ENCODE data around the gene GPHN.

Gene GPHN

GRCh38 chr14:66603945-66604344 lies 96.0 kb downstream of the GPHN start:
- no peak overlapping the region for H3K4me3 ChIP-seq (ENCODE audit: low read depth, low read length)
- no peak for DNase-seq (ENCODE audit: low read depth)
- TF ChIP-seq MAX (IDR thresholded peaks at IDR 0.05; ENCODE audit: low read depth, low read length) (no peak), POLR2A (IDR thresholded peaks at IDR 0.05; ENCODE audit: extremely low read depth, insufficient read length) (no peak), MYC (IDR thresholded peaks at IDR 0.05; ENCODE audit: low read depth, low read length) (no peak), CTCF (IDR thresholded peaks at IDR 0.05; ENCODE audit: low read depth, low read length) (no peak)

- no peak overlapping the region for H3K4me3 ChIP-seq (ENCODE audit: low read depth, low read length)
- TF ChIP-seq CTCF (IDR thresholded peaks at IDR 0.05; ENCODE audit: low read depth, low read length) (no peak), MYC (IDR thresholded peaks at IDR 0.05; ENCODE audit: low read depth, low read length) (no peak), POLR2A (IDR thresholded peaks at IDR 0.05; ENCODE audit: extremely low read depth, insufficient read length) (no peak), MAX (IDR thresholded peaks at IDR 0.05; ENCODE audit: low read depth, low read length) (no peak)
- DNase-seq (ENCODE audit: low read depth) = no peak
Measured at GRCh38 chr14:66606826-66607225, 98.9 kb downstream of the GPHN start.

GRCh38 chr14:66610154-66610563 lies 102.2 kb downstream of the GPHN start:
- peak; percentile 37 for DNase-seq (ENCODE audit: low read depth)
- no peak overlapping the region for H3K4me3 ChIP-seq (ENCODE audit: low read depth, low read length)
- TF ChIP-seq CTCF (IDR thresholded peaks at IDR 0.05; ENCODE audit: low read depth, low read length) = peak; percentile 26
- no peak for TF ChIP-seq MYC (IDR thresholded peaks at IDR 0.05; ENCODE audit: low read depth, low read length)

GRCh38 chr14:66613344-66613743 lies 105.4 kb downstream of the GPHN start:
- DNase-seq (ENCODE audit: low read depth) = no peak
- no peak overlapping the region for H3K4me3 ChIP-seq (ENCODE audit: low read depth, low read length)
- TF ChIP-seq MYC (IDR thresholded peaks at IDR 0.05; ENCODE audit: low read depth, low read length) (no peak), MAX (IDR thresholded peaks at IDR 0.05; ENCODE audit: low read depth, low read length) (no peak), POLR2A (IDR thresholded peaks at IDR 0.05; ENCODE audit: extremely low read depth, insufficient read length) (no peak), CTCF (IDR thresholded peaks at IDR 0.05; ENCODE audit: low read depth, low read length) (no peak)

GRCh38 chr14:66619952-66620351 lies 112.0 kb downstream of the GPHN start:
- no peak overlapping the region for H3K4me3 ChIP-seq (ENCODE audit: low read depth, low read length)
- DNase-seq (ENCODE audit: low read depth) = no peak
- TF ChIP-seq MAX (IDR thresholded peaks at IDR 0.05; ENCODE audit: low read depth, low read length) (no peak), CTCF (IDR thresholded peaks at IDR 0.05; ENCODE audit: low read depth, low read length) (no peak), POLR2A (IDR thresholded peaks at IDR 0.05; ENCODE audit: extremely low read depth, insufficient read length) (no peak), MYC (IDR thresholded peaks at IDR 0.05; ENCODE audit: low read depth, low read length) (no peak)

- TF ChIP-seq CTCF (IDR thresholded peaks at IDR 0.05; ENCODE audit: low read depth, low read length) = no peak
- TF ChIP-seq POLR2A (IDR thresholded peaks at IDR 0.05; ENCODE audit: extremely low read depth, insufficient read length) = no peak
- TF ChIP-seq MAX (IDR thresholded peaks at IDR 0.05; ENCODE audit: low read depth, low read length) = no peak
- TF ChIP-seq MYC (IDR thresholded peaks at IDR 0.05; ENCODE audit: low read depth, low read length) = no peak
- no peak for DNase-seq (ENCODE audit: low read depth)
- H3K4me3 ChIP-seq (ENCODE audit: low read depth, low read length) = no peak overlapping the region
Measured at GRCh38 chr14:66623838-66624237, 115.9 kb downstream of the GPHN start.
